A673 (cell line): ENCODE data around the gene EPHA6. TPM values are rescaled to one million over a fixed set of nuclear protein-coding genes. Genes with fewer than 3 reads are reported as not detected.

ENCODE experiments used
- BruUV-seq: library from RNA; stranded (reverse); fragments of 400-500 nt; replicated peaks from 2 replicates; lab custom pipeline; 2021; lab: Mats Ljungman, UMichigan
- CTCF ChIA-PET: fragments of 300-600 bp; sonication (Branson Sonifier 250); formaldehyde crosslinking; loops from one replicate; lab custom pipeline; 2022; ENCODE audit warnings: antibody characterized with exemption; lab: Charles Lee
- POLR2A ChIA-PET: fragments of 300-600 bp; sonication (Branson Sonifier 250); formaldehyde crosslinking; loops from one replicate; lab custom pipeline; 2022; ENCODE audit warnings: antibody characterized with exemption; ENCODE audit not compliant: low non-redundant PET; lab: Charles Lee
- DNase-seq: peaks from one replicate; pipeline ENCODE4 v3.0.0-alpha.2; 2015; ENCODE audit warnings: low spot score
- H3K27ac ChIP-seq: fragments of 200-600 bp; sonication (generic); 2 replicates; pipeline ENCODE4 v1.5.1; 2016; ENCODE audit warnings: mixed run types, low read depth, mild to moderate bottlenecking, mixed read lengths, antibody characterized with exemption, low read length; ENCODE audit not compliant: poor library complexity, severe bottlenecking
- H3K27me3 ChIP-seq: fragments of 200-600 bp; sonication (generic); replicated peaks from 2 replicates; pipeline ENCODE4 v1.6.1; 2017; ENCODE audit warnings: mixed run types, low read depth, mild to moderate bottlenecking, mixed read lengths, antibody characterized with exemption, low read length; ENCODE audit not compliant: insufficient read depth, poor library complexity
- H3K36me3 ChIP-seq: fragments of 200-600 bp; sonication (generic); 2 replicates; pipeline ENCODE4 v1.6.1; 2016; ENCODE audit warnings: mixed run types, mild to moderate bottlenecking, mixed read lengths, antibody characterized with exemption, low read length; ENCODE audit not compliant: insufficient read depth, poor library complexity, severe bottlenecking
- H3K4me1 ChIP-seq: fragments of 200-600 bp; sonication (generic); 2 replicates; pipeline ENCODE4 v1.6.1; 2017; ENCODE audit warnings: mixed run types, mild to moderate bottlenecking, mixed read lengths, antibody characterized with exemption, low read length; ENCODE audit not compliant: insufficient read depth, poor library complexity, severe bottlenecking
- H3K4me3 ChIP-seq: fragments of 200-600 bp; sonication (generic); 2 replicates; pipeline ENCODE4 v1.5.1; 2016; ENCODE audit warnings: low read depth, mixed run types, mild to moderate bottlenecking, mixed read lengths, low read length; ENCODE audit not compliant: poor library complexity, severe bottlenecking
- H3K9me3 ChIP-seq: fragments of 200-600 bp; sonication (generic); 2 replicates; pipeline ENCODE4 v1.6.1; 2016; ENCODE audit warnings: mixed run types, low read depth, mild to moderate bottlenecking, mixed read lengths, antibody characterized with exemption, low read length; ENCODE audit not compliant: poor library complexity, severe bottlenecking
- EZH2 ChIP-seq: fragments of 200-600 bp; sonication (generic); IDR thresholded peaks from 2 replicates; pipeline ENCODE4 v1.6.1; 2017; ENCODE audit warnings: borderline replicate concordance, low read depth, mild to moderate bottlenecking, mixed read lengths, antibody characterized with exemption, low read length; ENCODE audit not compliant: poor library complexity, severe bottlenecking
- intact Hi-C: fragments of 100-400 bp; cut with micrococcal nuclease; formaldehyde crosslinking; loops from one replicate; pipeline ENCODE4 v1.10.0; 2022; ENCODE audit not compliant: unreplicated experiment
- total RNA-seq: library from RNA; stranded (reverse); gene quantifications from 2 replicates; pipeline ENCODE4 v1.2.3, GENCODE V29; 2021
- TF ChIP-seq, protein P1 (sequence below): fragments of 300-800, 200-600 bp; sonication (generic); conservative IDR thresholded peaks from 2 replicates; pipeline ENCODE4 v1.5.1; 2017; ENCODE audit warnings: low read depth, mild to moderate bottlenecking, antibody characterized with exemption, low read length, moderate library complexity, mixed read lengths

EPHA6 gene
- total RNA-seq, 1 experiment from 2014 or later: not detected

DNA sequence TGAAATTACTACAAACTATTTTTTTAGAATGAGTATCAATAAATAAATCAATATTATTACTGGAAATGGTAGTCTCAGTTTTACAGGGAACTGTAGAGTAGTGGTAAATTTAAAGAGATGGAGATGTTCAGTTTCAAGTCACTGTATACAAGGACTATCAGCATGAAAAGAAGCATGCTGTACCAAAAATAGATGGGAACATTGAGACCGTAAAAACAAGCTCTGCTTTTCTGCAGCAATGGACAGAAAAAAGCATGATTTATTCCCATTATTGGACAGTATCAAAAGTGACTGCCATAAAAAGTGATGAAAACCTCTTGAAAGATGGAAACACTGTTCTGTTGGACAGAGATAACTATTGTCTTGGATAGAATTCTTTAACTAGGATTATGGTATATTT lies 187.2 kb downstream of the EPHA6 start:
- H3K27me3 ChIP-seq: no peaks in the 10 kb centered on the region
- TF ChIP-seq, protein P1, sequence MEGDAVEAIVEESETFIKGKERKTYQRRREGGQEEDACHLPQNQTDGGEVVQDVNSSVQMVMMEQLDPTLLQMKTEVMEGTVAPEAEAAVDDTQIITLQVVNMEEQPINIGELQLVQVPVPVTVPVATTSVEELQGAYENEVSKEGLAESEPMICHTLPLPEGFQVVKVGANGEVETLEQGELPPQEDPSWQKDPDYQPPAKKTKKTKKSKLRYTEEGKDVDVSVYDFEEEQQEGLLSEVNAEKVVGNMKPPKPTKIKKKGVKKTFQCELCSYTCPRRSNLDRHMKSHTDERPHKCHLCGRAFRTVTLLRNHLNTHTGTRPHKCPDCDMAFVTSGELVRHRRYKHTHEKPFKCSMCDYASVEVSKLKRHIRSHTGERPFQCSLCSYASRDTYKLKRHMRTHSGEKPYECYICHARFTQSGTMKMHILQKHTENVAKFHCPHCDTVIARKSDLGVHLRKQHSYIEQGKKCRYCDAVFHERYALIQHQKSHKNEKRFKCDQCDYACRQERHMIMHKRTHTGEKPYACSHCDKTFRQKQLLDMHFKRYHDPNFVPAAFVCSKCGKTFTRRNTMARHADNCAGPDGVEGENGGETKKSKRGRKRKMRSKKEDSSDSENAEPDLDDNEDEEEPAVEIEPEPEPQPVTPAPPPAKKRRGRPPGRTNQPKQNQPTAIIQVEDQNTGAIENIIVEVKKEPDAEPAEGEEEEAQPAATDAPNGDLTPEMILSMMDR: no peak
- TF ChIP-seq EZH2: no peak
- CTCF ChIA-PET: no interaction called here

DNA sequence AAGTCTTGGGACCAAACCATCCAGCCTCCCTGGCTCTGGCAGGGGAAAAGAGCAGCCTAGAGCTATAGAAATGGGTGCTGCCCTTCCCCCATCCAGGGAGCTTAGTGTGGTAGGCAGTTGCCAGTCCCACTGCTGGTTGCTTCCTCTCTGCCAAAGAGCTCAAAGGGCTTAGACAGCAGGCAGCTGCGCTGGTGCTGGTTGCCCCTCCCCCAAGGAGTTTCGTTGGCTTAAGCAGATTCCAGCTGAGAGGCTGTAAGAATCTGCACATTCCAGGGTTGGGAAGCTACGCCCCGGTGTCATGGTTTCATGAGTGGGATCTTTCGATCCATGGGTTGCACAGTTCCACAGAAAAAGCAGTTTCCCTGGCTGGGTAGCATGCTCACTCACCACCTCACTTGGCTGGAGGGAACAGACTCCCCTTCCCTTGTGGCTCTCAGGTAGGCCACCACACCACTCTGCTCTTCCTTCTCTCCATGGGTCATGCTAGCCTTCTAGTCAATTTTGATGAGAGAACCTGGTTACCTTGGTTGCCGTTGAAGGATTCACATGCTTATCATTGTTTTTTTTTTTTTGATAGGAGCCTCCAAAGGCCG lies 195.1 kb downstream of the EPHA6 start:
- no peak overlapping the region for H3K4me3 ChIP-seq
- no peaks in the 10 kb centered on the region for H3K36me3 ChIP-seq
- H3K9me3 ChIP-seq: peaks cover 3% of the 10 kb centered on the region
- intact Hi-C loops: no loop called here
- no peaks in the 10 kb centered on the region for H3K27me3 ChIP-seq
- ChIA-PET POLR2A (no interaction called here), CTCF (no interaction called here)
- no peak overlapping the region for H3K27ac ChIP-seq
- no peaks in the 10 kb centered on the region for H3K4me1 ChIP-seq
- no peak for TF ChIP-seq EZH2
- TF ChIP-seq, protein P1: no peak
- DNase-seq: no peak
- no TSS peak for BruUV-seq

More for the DNA sequence above, 187.2 kb downstream of the EPHA6 start:
- POLR2A ChIA-PET: no interaction called here
- no peak overlapping the region for H3K27ac ChIP-seq
- H3K36me3 ChIP-seq: no peaks in the 10 kb centered on the region
- no peak for DNase-seq
- no peak overlapping the region for H3K4me3 ChIP-seq
- no peaks in the 10 kb centered on the region for H3K4me1 ChIP-seq
- BruUV-seq: no TSS peak
- peaks cover 9% of the 10 kb centered on the region for H3K9me3 ChIP-seq
- intact Hi-C loops: no loop called here

DNA sequence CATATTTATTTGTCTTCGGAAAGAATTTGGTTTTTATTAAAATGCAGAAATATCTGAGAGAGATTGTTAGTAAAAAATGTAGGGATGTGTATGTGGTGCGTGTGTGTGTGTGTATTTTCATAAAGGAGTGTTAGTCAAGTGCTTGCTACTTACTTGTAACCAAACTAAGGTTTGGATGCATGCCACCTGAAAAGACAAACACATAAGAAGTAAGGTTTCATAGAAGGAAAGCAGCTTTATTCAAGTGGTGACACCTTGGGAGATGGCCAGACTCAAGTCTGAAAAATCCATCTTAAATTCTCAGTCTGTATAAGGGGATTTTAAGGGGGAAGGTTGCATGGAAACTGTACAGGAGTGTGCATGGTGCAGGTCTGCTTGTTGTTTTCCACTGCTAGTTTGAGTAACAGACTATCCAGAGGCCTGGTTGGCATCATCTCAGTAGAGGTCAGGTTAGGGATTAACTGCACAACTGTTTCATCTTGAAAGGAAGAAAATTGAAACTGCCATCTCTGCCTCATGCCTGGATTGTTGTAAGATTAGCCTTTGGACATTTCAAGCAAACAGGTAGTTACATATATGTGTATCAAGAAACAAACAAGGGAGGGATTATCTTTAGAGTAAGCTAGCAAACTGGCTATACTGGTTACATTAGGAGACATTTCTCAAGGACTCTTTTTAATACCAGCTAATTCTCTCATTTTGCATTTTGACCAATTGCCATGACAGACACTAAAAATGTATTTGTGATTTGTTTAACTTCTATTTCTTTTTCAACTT lies 196.7 kb downstream of the EPHA6 start:
- ChIA-PET POLR2A (no interaction called here), CTCF (no interaction called here)
- TF ChIP-seq, protein P1: no peak
- no peak for TF ChIP-seq EZH2
- no TSS peak for BruUV-seq
- no peak for DNase-seq
- Histone ChIP-seq H3K4me1 (no peaks in the 10 kb centered on the region), H3K27me3 (no peaks in the 10 kb centered on the region), H3K9me3 (peaks cover 6% of the 10 kb centered on the region), H3K4me3 (no peak overlapping the region), H3K27ac (no peak overlapping the region), H3K36me3 (no peaks in the 10 kb centered on the region)
- intact Hi-C loops: no loop called here
